Lower lobe of right lung (tissue), 2 donors: Measurements from ENCODE around the gene TET2. TPM values are rescaled to one million over a fixed set of nuclear protein-coding genes. Genes with fewer than 3 reads are reported as not detected.

Source experiments
- ATAC-seq, 2 donors: fragments of 200-7000 bp; cut with Tn5 transposase; one replicate each; pipeline ENCODE4 v1.9.1; 2020 to 2022; ENCODE audit warnings: mild to moderate bottlenecking in 2 of 2, moderate library complexity in 2 of 2
- DNase-seq: peaks from one replicate; pipeline ENCODE4 v3.0.0-alpha.2; 2020
- H3K27ac ChIP-seq: fragments of 200-600 bp; one replicate; pipeline ENCODE4 v1.8.0; 2022
- H3K27me3 ChIP-seq: fragments of 200-600 bp; one replicate; pipeline ENCODE4 v1.8.0; 2022; ENCODE audit warnings: low read depth
- H3K36me3 ChIP-seq: fragments of 200-600 bp; one replicate; pipeline ENCODE4 v1.8.0; 2022; ENCODE audit warnings: mild to moderate bottlenecking
- H3K4me1 ChIP-seq: fragments of 200-600 bp; one replicate; pipeline ENCODE4 v1.8.0; 2022
- H3K4me3 ChIP-seq: fragments of 200-600 bp; one replicate; pipeline ENCODE4 v1.8.0; 2022; ENCODE audit warnings: mild to moderate bottlenecking
- H3K9me3 ChIP-seq: fragments of 200-600 bp; one replicate; pipeline ENCODE4 v1.8.0; 2022
- intact Hi-C: fragments of 100-400 bp; cut with DNase I; formaldehyde crosslinking; loops from one replicate; pipeline ENCODE4 v1.11.0; 2022
- total RNA-seq: library from RNA; stranded (reverse); fragmentation: NEBNext Ultra II Directional; extraction: Animal tissue kit (Norgen Biotek cat#: 25700); gene quantifications from one replicate; pipeline ENCODE4 v1.2.1, GENCODE V29; 2021
- TF ChIP-seq, protein P1 (sequence below): fragments of 200-600 bp; IDR thresholded peaks from one replicate; pipeline ENCODE4 v1.8.0; 2022; ENCODE audit warnings: antibody characterized with exemption, mild to moderate bottlenecking
- donor health status: DM: no; HTN: yes; CAD: no; lungs with severe emphysema.

TET2 gene
- total RNA-seq, 1 donor from 2014 or later: 37.3 TPM

DNA sequence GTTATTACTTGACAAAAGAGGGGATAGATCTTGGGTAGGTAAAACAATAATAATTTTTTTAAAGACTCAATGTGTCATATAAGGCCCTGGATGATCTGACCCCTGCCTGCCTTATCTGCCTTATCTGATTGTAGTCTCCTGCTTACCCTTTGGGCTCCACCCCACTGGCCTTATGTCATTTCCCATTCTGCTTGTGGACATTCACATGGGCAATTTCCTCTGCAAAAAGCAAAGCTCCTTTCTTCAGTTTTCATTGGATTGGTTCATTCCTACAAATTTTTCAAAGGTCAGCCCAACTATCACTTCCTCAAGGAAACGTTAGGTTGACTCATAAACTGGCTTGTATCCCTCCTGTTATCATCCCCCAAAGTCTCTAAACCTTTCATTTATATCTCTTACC, 15.7 kb upstream of the TET2 start:
- ATAC-seq (no peak), DNase-seq (no peak)
- TF ChIP-seq, protein P1, sequence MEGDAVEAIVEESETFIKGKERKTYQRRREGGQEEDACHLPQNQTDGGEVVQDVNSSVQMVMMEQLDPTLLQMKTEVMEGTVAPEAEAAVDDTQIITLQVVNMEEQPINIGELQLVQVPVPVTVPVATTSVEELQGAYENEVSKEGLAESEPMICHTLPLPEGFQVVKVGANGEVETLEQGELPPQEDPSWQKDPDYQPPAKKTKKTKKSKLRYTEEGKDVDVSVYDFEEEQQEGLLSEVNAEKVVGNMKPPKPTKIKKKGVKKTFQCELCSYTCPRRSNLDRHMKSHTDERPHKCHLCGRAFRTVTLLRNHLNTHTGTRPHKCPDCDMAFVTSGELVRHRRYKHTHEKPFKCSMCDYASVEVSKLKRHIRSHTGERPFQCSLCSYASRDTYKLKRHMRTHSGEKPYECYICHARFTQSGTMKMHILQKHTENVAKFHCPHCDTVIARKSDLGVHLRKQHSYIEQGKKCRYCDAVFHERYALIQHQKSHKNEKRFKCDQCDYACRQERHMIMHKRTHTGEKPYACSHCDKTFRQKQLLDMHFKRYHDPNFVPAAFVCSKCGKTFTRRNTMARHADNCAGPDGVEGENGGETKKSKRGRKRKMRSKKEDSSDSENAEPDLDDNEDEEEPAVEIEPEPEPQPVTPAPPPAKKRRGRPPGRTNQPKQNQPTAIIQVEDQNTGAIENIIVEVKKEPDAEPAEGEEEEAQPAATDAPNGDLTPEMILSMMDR: no peak
- H3K36me3 ChIP-seq: no peaks in the 10 kb centered on the region
- no peaks in the 10 kb centered on the region for H3K4me1 ChIP-seq
- H3K4me3 ChIP-seq: no peak overlapping the region
- intact Hi-C loops: no loop called here
- no peaks in the 10 kb centered on the region for H3K27me3 ChIP-seq
- H3K27ac ChIP-seq: no peak overlapping the region
- no peaks in the 10 kb centered on the region for H3K9me3 ChIP-seq

DNA sequence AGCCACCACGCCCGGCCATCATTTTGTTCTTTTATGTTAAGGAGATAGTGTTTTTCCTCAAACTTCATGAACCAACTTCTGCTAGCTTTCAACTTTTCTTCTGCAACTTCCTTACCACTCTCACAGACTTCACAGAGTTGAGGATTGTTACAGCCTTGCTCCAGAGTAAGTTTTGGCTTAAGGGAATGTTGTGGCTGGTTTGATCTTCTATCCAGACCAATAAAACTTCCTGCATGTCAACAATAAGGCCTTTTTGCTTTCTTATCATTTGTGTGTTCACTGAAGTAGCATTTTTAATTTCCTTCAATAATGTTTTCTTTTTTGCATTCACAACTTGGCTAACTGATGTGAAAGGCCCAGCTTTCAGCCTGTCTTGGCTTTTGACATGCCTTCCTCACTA, 12.7 kb upstream of the TET2 start:
- no peaks in the 10 kb centered on the region for H3K27me3 ChIP-seq
- H3K9me3 ChIP-seq: no peaks in the 10 kb centered on the region
- H3K27ac ChIP-seq: no peak overlapping the region
- H3K36me3 ChIP-seq: no peaks in the 10 kb centered on the region
- H3K4me1 ChIP-seq: no peaks in the 10 kb centered on the region
- no peak overlapping the region for H3K4me3 ChIP-seq
- ATAC-seq (no peak), DNase-seq (no peak)
- TF ChIP-seq, protein P1: no peak
- intact Hi-C loops: no loop called here

DNA sequence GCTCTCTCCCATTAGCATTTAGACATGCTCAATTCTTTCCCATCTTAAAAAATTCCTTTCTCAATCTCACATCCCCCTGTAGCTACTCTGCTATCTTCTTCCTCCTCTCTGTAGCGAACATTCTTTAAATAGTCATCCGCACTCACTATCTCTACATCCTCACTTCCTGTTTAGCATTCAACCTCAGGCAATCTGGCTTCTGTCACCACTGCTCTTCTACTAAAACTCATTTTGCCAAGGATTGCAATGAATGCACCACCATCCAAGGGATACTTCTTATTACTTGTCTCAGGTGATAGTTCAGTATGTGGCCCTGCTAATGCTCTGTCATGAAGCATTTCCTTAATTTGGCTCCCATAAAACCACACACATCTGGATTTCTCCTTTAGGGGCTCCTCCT, 10.9 kb upstream of the TET2 start:
- TF ChIP-seq, protein P1: no peak
- H3K4me3 ChIP-seq: no peak overlapping the region
- no peaks in the 10 kb centered on the region for H3K4me1 ChIP-seq
- no peak for DNase-seq
- no peak for ATAC-seq
- no peaks in the 10 kb centered on the region for H3K9me3 ChIP-seq
- no peaks in the 10 kb centered on the region for H3K27me3 ChIP-seq
- intact Hi-C loops: no loop called here
- H3K36me3 ChIP-seq: no peaks in the 10 kb centered on the region
- H3K27ac ChIP-seq: no peak overlapping the region

DNA sequence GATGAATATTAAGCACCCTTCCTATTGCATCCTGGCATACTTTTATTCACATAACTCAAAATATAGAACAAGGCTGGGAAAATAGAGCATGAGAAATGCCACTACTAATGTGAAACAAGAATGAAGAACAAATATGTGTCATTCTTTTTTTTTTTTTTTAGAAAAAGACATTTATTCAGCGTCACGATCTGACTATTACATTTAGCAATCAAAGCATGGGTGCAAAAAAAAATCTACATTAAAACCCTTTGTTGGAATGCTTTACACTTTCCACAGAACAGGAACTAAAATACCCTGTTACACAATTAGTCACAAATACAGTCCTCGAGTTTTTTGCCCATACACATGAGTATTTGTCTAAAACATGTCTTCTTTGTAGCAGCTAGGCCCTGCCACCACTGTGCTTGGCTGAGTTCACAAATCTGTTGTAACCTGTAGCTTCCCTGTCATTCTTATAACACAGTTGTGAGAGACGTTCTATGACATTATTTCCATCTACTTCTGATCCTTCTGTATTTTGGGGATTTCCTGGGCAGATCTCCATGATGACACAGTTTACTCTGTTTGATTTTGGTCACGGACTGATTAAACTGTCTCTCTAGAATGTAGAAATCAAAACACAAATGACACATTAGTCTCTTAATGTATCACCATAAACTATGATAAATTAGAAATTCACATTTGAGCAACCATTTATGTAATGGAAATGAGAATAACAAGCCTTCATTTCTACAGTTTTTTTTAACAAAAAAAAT, 9.4 kb upstream of the TET2 start:
- TF ChIP-seq, protein P1: no peak
- peak in 1 of 2 donors; percentile 29 for ATAC-seq
- intact Hi-C loops: no loop called here

DNA sequence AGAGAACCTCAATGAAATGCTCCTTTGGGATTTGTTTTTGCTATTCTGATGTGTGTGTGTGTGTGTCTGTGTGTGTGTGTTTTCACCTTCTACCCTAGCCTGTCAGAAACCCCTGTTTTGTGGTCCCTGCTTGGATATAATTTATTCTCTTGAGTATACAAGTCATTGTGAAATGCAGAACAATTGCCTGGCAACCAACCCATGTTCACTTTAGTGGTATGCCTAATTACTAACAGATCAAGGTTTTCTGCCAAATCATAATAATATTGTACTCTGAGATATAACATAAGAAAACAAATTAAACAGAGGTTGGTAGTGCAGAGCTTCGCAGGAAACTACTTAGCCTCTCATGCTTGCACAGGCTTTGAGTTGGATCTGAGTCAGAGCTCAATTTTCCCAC, 7.0 kb upstream of the TET2 start:
- Histone ChIP-seq H3K4me3 (no peak overlapping the region), H3K27me3 (no peaks in the 10 kb centered on the region), H3K4me1 (no peaks in the 10 kb centered on the region), H3K27ac (no peak overlapping the region), H3K36me3 (no peaks in the 10 kb centered on the region), H3K9me3 (no peaks in the 10 kb centered on the region)
- TF ChIP-seq, protein P1: no peak
- DNase-seq (no peak), ATAC-seq (no peak)
- intact Hi-C loops: no loop called here

More for the DNA sequence above, 9.4 kb upstream of the TET2 start:
- Histone ChIP-seq H3K27ac (no peak overlapping the region), H3K4me1 (no peaks in the 10 kb centered on the region), H3K4me3 (no peak overlapping the region), H3K27me3 (no peaks in the 10 kb centered on the region), H3K9me3 (no peaks in the 10 kb centered on the region), H3K36me3 (no peaks in the 10 kb centered on the region)
- DNase-seq: no peak
